Measurements from ENCODE around the gene LHX3. TPM values are rescaled to one million over a fixed set of nuclear protein-coding genes. Genes with fewer than 3 reads are reported as not detected.
A peak's percentile ranks its signal among the peaks of the same experiment; 100 is the strongest.

Gene LHX3
- total RNA-seq, 1 donor from 2014 or later = not detected

- Mint-ChIP-seq H3K27me3 (ENCODE audit: insufficient read depth) (no peaks in the 10 kb centered on the region), H3K4me1 (ENCODE audit: low read depth) (peaks cover 24% of the 10 kb centered on the region), H3K4me3 (peak overlapping the region; percentile 47), H3K9me3 (no peaks in the 10 kb centered on the region), H3K36me3 (ENCODE audit: low read depth) (peaks cover 8% of the 10 kb centered on the region), H3K27ac (no peak overlapping the region)
- intact Hi-C loops (cut with micrococcal nuclease) = loop anchor here (1.0 to 10.0 kb wide), 5 partner anchors 116 to 1358 kb away; partner anchors contain the start of genes ARRDC1, CAMSAP1, DNLZ and RABL6
- DNase-seq (ENCODE audit: low spot score) = no peak
These were observed 42.1 kb upstream of the LHX3 start for GRCh38 chr9:136246849-136247550.

DNA sequence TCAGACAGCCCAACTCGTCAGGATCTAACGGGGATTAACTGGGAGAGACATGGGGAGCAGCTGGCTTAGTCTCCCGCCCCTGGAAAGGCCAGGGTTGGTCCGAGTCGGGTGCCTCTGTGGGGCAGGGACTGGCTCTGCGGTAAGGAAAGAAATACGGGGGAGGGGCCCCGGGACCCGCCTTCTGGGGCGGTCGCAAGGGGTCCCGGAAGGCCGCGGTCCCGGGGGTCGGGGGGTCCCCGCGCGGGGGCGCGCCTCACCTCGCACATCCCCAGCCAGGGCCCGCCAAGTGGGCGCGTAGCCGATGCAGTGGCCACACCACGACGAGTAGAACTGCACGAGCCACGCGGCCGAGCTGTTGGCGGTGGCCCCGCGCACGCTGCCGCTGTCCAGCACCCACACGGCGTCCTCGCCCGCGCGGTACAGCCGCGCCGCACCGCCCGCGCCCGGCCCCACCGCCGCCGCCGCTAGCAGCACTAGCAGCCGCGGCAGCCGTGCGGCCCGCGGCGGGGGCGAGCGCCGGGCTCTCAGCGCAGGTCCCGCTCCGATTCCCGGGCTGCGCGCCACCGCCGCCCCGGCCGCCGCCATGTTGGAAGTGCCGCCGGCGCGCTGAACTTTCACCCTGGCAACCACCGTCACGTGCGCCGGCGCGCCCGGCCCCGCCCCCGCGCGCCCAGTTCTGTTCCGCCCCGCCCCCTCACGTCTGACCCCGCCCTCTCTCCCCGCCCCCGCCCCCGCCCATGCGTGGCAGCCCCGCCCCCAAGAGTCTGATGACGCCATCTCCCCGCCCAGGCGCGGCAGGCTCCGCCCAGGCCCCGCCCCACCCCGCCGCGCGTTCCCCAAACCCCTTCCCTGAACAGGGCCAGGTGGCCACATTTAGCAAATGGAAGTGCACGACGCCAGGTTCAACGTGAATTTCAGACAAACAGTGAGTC lies 40.6 kb upstream of the LHX3 start, which contains the start of gene QSOX2:
Gene QSOX2 (minus strand): TSS at position 594 of the 932 bp plus-strand sequence. CDS start 9 bp downstream, at position 585.
- Mint-ChIP-seq H3K4me3 (peak within 1 kb of the TSS; percentile 96), H3K27ac (peak within 1 kb of the TSS; percentile 96), H3K27me3 (ENCODE audit: insufficient read depth) (no peaks in the 10 kb centered on the region), H3K9me3 (no peaks in the 10 kb centered on the region), H3K4me1 (ENCODE audit: low read depth) (peaks cover 24% of the 10 kb centered on the region), H3K36me3 (ENCODE audit: low read depth) (peaks cover 10% of the 10 kb centered on the region)
- intact Hi-C loops (cut with micrococcal nuclease) = loop anchor here (1.0 to 10.0 kb wide), 8 partner anchors 22 to 1359 kb away; partner anchors contain the start of genes ARRDC1, CAMSAP1, DNLZ and RABL6
- peak; percentile 77 for DNase-seq (ENCODE audit: low spot score)

- Mint-ChIP-seq H3K4me1 (ENCODE audit: low read depth) (peaks cover 24% of the 10 kb centered on the region), H3K9me3 (no peaks in the 10 kb centered on the region), H3K4me3 (peak overlapping the region; percentile 96), H3K27me3 (ENCODE audit: insufficient read depth) (no peaks in the 10 kb centered on the region), H3K36me3 (ENCODE audit: low read depth) (peaks cover 10% of the 10 kb centered on the region), H3K27ac (peak overlapping the region; percentile 96)
- DNase-seq (ENCODE audit: low spot score) = no peak
- intact Hi-C loops (cut with micrococcal nuclease) = loop anchor here (1.0 to 10.0 kb wide), 9 partner anchors 13 to 1360 kb away; partner anchors contain the start of genes ARRDC1, CAMSAP1, RABL6 and SNAPC4
These were observed 40.0 kb upstream of the LHX3 start for GRCh38 chr9:136244969-136245218.

DNA sequence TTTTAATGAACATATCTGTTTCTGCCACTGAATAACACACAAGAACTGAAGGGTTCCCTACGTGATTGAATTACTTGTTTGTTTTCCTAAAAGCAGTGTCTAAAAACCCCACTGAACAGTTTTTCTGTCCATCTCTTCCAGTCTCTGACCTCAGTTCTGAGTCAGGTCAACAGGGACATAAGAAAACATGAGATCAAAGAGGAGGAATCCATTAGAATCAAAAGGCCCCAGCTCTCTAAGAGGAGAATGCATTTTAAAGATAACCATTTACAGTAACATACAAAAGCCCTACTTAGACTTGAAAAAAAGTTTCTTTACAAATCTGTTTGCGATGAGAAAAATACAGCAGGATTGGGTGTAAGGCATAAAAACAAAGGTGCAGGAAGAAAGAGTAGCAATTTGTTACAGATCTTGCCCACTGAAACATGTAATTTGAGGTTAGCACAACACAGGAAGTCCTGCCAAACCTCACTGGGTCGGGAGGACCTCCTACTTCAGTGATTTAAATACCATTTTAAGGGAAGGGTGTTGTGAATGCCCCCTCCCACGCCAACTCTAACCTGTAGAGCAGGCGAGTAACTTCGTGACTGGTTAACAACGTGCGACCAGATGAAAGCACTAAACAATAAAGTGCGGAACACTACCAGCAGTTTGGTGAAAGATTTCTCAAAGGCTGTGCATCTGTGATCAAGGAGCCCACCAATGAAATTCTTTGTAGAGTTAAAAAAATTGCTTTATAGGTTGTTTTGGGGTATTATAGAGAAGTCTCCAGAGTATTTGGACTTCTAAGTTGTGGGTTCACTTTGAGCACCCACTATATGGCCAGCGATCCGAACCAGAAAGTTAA lies 39.4 kb upstream of the LHX3 start:
- H3K27me3 Mint-ChIP-seq (ENCODE audit: insufficient read depth) = no peaks in the 10 kb centered on the region
- intact Hi-C loops (cut with micrococcal nuclease) = loop anchor here (1.0 to 10.0 kb wide), 6 partner anchors 12 to 1360 kb away; partner anchors contain the start of genes ARRDC1, RABL6, SNAPC4 and UBAC1
- peak overlapping the region; percentile 96 for H3K4me3 Mint-ChIP-seq
- peak; percentile 46 for DNase-seq (ENCODE audit: low spot score)
- H3K4me1 Mint-ChIP-seq (ENCODE audit: low read depth) = peaks cover 24% of the 10 kb centered on the region
- peaks cover 10% of the 10 kb centered on the region for H3K36me3 Mint-ChIP-seq (ENCODE audit: low read depth)
- H3K27ac Mint-ChIP-seq = peak overlapping the region; percentile 96
- no peaks in the 10 kb centered on the region for H3K9me3 Mint-ChIP-seq

GRCh38 chr9:136243631-136244030 lies 38.7 kb upstream of the LHX3 start:
- Mint-ChIP-seq H3K9me3 (no peaks in the 10 kb centered on the region), H3K27me3 (ENCODE audit: insufficient read depth) (no peaks in the 10 kb centered on the region), H3K4me1 (ENCODE audit: low read depth) (peaks cover 24% of the 10 kb centered on the region), H3K4me3 (peak overlapping the region; percentile 96), H3K27ac (peak overlapping the region; percentile 96), H3K36me3 (ENCODE audit: low read depth) (peaks cover 10% of the 10 kb centered on the region)
- intact Hi-C loops (cut with micrococcal nuclease) = loop anchor here (1.0 to 10.0 kb wide), 6 partner anchors 11 to 1361 kb away; partner anchors contain the start of genes ARRDC1, RABL6, SNAPC4 and UBAC1
- no peak for DNase-seq (ENCODE audit: low spot score)

DNA sequence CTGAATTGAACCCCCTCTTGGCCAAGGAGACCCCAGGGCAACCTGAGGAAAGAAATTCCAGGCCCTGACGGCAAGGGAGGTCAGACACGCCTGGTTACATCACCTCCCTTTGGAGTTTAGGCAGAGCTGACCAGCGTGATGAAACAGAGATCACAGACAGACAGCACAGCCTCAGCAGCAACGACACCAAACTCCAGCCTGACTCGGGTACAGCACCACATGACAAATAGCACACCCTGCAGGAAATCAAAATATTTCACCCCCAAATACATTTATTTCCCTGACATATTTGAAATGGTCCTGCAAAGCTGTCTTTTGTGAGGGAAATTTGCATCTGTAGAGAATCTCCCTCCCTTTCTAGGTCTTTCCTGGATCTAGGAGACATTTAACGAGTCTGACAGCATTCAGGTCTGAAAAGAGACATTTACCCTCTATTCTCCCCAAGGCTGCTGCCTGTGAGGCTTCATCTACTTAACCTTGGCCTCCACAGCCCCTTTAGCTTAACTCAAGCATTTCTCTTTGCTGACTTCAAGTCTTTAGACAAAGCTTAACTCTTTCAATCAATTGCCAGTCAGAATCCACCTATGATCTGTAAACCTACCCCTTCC lies 38.1 kb upstream of the LHX3 start:
- H3K9me3 Mint-ChIP-seq = no peaks in the 10 kb centered on the region
- peaks cover 10% of the 10 kb centered on the region for H3K36me3 Mint-ChIP-seq (ENCODE audit: low read depth)
- H3K27ac Mint-ChIP-seq = peak overlapping the region; percentile 13
- no peaks in the 10 kb centered on the region for H3K27me3 Mint-ChIP-seq (ENCODE audit: insufficient read depth)
- intact Hi-C loops (cut with micrococcal nuclease) = loop anchor here (5.0 to 10.0 kb wide), 4 partner anchors 278 to 1362 kb away; partner anchors contain the start of genes ARRDC1, RABL6 and UBAC1
- no peak for DNase-seq (ENCODE audit: low spot score)
- peak overlapping the region; percentile 96 for H3K4me3 Mint-ChIP-seq
- peaks cover 24% of the 10 kb centered on the region for H3K4me1 Mint-ChIP-seq (ENCODE audit: low read depth)

DNA sequence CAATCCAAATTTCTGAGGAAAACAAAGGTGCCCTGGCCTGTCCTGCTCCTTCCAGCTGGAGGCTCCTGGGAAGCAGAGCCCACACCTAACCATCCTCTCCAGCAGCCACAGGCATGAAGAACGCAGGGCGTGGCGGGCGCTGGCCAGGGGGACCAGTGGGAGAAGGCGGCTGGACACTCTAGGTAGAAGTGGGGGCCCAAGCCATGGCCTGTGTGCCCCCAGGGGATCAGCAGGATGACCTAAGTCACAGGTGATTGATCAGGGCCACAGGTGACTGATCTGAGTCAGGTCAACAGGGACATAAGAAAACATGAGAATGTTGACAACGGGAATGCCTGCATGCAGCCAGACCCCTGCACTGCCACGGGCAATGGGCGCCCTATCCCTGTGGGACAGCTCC lies 37.3 kb upstream of the LHX3 start:
- H3K27ac Mint-ChIP-seq = no peak overlapping the region
- H3K4me3 Mint-ChIP-seq = no peak overlapping the region
- no peaks in the 10 kb centered on the region for H3K27me3 Mint-ChIP-seq (ENCODE audit: insufficient read depth)
- H3K9me3 Mint-ChIP-seq = no peaks in the 10 kb centered on the region
- no peak for DNase-seq (ENCODE audit: low spot score)
- H3K36me3 Mint-ChIP-seq (ENCODE audit: low read depth) = peaks cover 10% of the 10 kb centered on the region
- H3K4me1 Mint-ChIP-seq (ENCODE audit: low read depth) = peaks cover 24% of the 10 kb centered on the region
- intact Hi-C loops (cut with micrococcal nuclease) = loop anchor here (5.0 to 10.0 kb wide), 4 partner anchors 277 to 1363 kb away; partner anchors contain the start of genes ARRDC1, RABL6 and UBAC1

- peaks cover 10% of the 10 kb centered on the region for H3K36me3 Mint-ChIP-seq (ENCODE audit: low read depth)
- no peaks in the 10 kb centered on the region for H3K9me3 Mint-ChIP-seq
- no peak overlapping the region for H3K4me3 Mint-ChIP-seq
- H3K27me3 Mint-ChIP-seq (ENCODE audit: insufficient read depth) = no peaks in the 10 kb centered on the region
- peaks cover 24% of the 10 kb centered on the region for H3K4me1 Mint-ChIP-seq (ENCODE audit: low read depth)
- no peak for DNase-seq (ENCODE audit: low spot score)
- H3K27ac Mint-ChIP-seq = no peak overlapping the region
- intact Hi-C loops (cut with micrococcal nuclease) = loop anchor here (5.0 to 10.0 kb wide), 4 partner anchors 277 to 1363 kb away; partner anchors contain the start of genes ARRDC1, RABL6 and UBAC1
These were observed 36.6 kb upstream of the LHX3 start for GRCh38 chr9:136241542-136241941.

- Mint-ChIP-seq H3K36me3 (ENCODE audit: low read depth) (peaks cover 12% of the 10 kb centered on the region), H3K27me3 (ENCODE audit: insufficient read depth) (no peaks in the 10 kb centered on the region), H3K4me1 (ENCODE audit: low read depth) (peaks cover 24% of the 10 kb centered on the region), H3K9me3 (no peaks in the 10 kb centered on the region), H3K4me3 (no peak overlapping the region), H3K27ac (no peak overlapping the region)
- DNase-seq (ENCODE audit: low spot score) = no peak
- intact Hi-C loops (cut with micrococcal nuclease) = loop anchor here (5.0 to 10.0 kb wide), 4 partner anchors 276 to 1364 kb away; partner anchors contain the start of genes ARRDC1, RABL6 and UBAC1
These were observed 36.0 kb upstream of the LHX3 start for GRCh38 chr9:136240941-136241340.

DNA sequence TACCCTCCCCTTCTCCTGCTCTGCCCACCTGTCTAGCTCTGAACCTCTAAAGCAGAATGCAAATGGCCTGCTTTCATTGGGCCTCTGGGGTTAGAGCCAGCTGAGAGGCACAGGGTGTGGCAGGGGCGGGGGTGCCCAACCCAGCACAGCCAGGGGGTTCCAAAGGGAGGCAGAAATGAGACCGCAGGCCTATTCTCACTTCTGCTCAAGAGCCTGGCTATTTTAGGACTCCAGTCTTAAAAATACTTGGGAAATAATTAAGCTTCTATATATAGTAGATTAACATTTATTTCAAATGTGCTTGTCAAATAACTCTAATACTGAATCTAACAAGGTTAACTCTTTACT lies 35.0 kb upstream of the LHX3 start:
- peaks cover 23% of the 10 kb centered on the region for H3K4me1 Mint-ChIP-seq (ENCODE audit: low read depth)
- peaks cover 19% of the 10 kb centered on the region for H3K36me3 Mint-ChIP-seq (ENCODE audit: low read depth)
- intact Hi-C loops (cut with micrococcal nuclease) = loop anchor here (5.0 to 10.0 kb wide), 4 partner anchors 275 to 1365 kb away; partner anchors contain the start of genes ARRDC1, RABL6 and UBAC1
- H3K27ac Mint-ChIP-seq = no peak overlapping the region
- no peak for DNase-seq (ENCODE audit: low spot score)
- H3K9me3 Mint-ChIP-seq = no peaks in the 10 kb centered on the region
- no peak overlapping the region for H3K4me3 Mint-ChIP-seq
- H3K27me3 Mint-ChIP-seq (ENCODE audit: insufficient read depth) = no peaks in the 10 kb centered on the region

GRCh38 chr9:136239135-136239982 lies 34.4 kb upstream of the LHX3 start:
- Mint-ChIP-seq H3K27me3 (ENCODE audit: insufficient read depth) (no peaks in the 10 kb centered on the region), H3K27ac (no peak overlapping the region), H3K4me1 (ENCODE audit: low read depth) (peaks cover 17% of the 10 kb centered on the region), H3K4me3 (no peak overlapping the region), H3K36me3 (ENCODE audit: low read depth) (peaks cover 20% of the 10 kb centered on the region), H3K9me3 (no peaks in the 10 kb centered on the region)
- no peak for DNase-seq (ENCODE audit: low spot score)
- intact Hi-C loops (cut with micrococcal nuclease) = no loop called here
